ENCODE results near the gene EIF5AL1.
"Not testable (repeated sequence)": the region's sequence is repeated elsewhere in the genome, so short reads cannot be mapped to it uniquely, and the experiment has no call there.

Gene EIF5AL1

GRCh38 chr10:79516532-79517205, 4.3 kb downstream of the EIF5AL1 start:
- not testable (repeated sequence) for DNase-seq

- not testable (repeated sequence) for DNase-seq
These were observed 5.2 kb downstream of the EIF5AL1 start for GRCh38 chr10:79517567-79517966.

- DNase-seq = not testable (repeated sequence)
These were observed 9.4 kb downstream of the EIF5AL1 start for GRCh38 chr10:79521751-79522150.

- DNase-seq = not testable (repeated sequence)
These were observed 10.1 kb downstream of the EIF5AL1 start for GRCh38 chr10:79522464-79522863.

GRCh38 chr10:79523157-79523853, 11.0 kb downstream of the EIF5AL1 start:
- not testable (repeated sequence) for DNase-seq

- DNase-seq = not testable (repeated sequence)
These were observed 12.8 kb downstream of the EIF5AL1 start for GRCh38 chr10:79525049-79525710.

GRCh38 chr10:79528261-79528660, 15.9 kb downstream of the EIF5AL1 start:
- not testable (repeated sequence) for DNase-seq

GRCh38 chr10:79533142-79533902, 21.0 kb downstream of the EIF5AL1 start:
- peak; percentile 10 for DNase-seq

GRCh38 chr10:79533903-79534175, 21.5 kb downstream of the EIF5AL1 start:
- DNase-seq = not testable (repeated sequence)

GRCh38 chr10:79538311-79538710, 26.0 kb downstream of the EIF5AL1 start:
- DNase-seq = not testable (repeated sequence)

- DNase-seq = not testable (repeated sequence)
These were observed 28.6 kb downstream of the EIF5AL1 start for GRCh38 chr10:79540930-79541329.

- DNase-seq = no peak
These were observed 30.3 kb downstream of the EIF5AL1 start for GRCh38 chr10:79542626-79543025.

- not testable (repeated sequence) for DNase-seq
These were observed 32.1 kb downstream of the EIF5AL1 start for GRCh38 chr10:79544408-79544807.

GRCh38 chr10:79544926-79545659, 32.8 kb downstream of the EIF5AL1 start:
- DNase-seq = not testable (repeated sequence)

- peak; percentile 11 for DNase-seq
These were observed 34.8 kb downstream of the EIF5AL1 start for GRCh38 chr10:79547128-79547527.

- peak; percentile 86 for DNase-seq
These were observed 35.6 kb downstream of the EIF5AL1 start for GRCh38 chr10:79547973-79548372.

GRCh38 chr10:79552143-79552542, 39.8 kb downstream of the EIF5AL1 start:
- DNase-seq = no peak

- no peak for DNase-seq
These were observed 43.3 kb downstream of the EIF5AL1 start for GRCh38 chr10:79555354-79556309.

GRCh38 chr10:79556961-79557360, 44.6 kb downstream of the EIF5AL1 start:
- DNase-seq = not testable (repeated sequence)

GRCh38 chr10:79559726-79560125, 47.4 kb downstream of the EIF5AL1 start:
- no peak for DNase-seq

GRCh38 chr10:79560160-79560709, 47.9 kb downstream of the EIF5AL1 start, which contains the start of gene SFTPA2:
SFTPA2 (minus strand) TSS chr10:79560407; CDS start chr10:79559483, 924 bp downstream.
- no peak for DNase-seq

Measured in OCI-M1 (cell line).